ENCODE measurements around the gene PDE2A.

The PDE2A gene

GRCh38 chr11:72682238-72682857 lies 8.1 kb upstream of the PDE2A start:
- TF ChIP-seq CTCF (IDR thresholded peaks at IDR 0.05; ENCODE audit: extremely low read depth, missing control alignments) = no peak
- no peak for DNase-seq (ENCODE audit: low spot score)

- TF ChIP-seq CTCF (IDR thresholded peaks at IDR 0.05; ENCODE audit: extremely low read depth, missing control alignments) = no peak
- no peak for DNase-seq (ENCODE audit: low spot score)
Observed at GRCh38 chr11:72681226-72682153, 7.3 kb upstream of the PDE2A start.

GRCh38 chr11:72680624-72681158 lies 6.5 kb upstream of the PDE2A start:
- no peak for TF ChIP-seq CTCF (IDR thresholded peaks at IDR 0.05; ENCODE audit: extremely low read depth, missing control alignments)
- DNase-seq (ENCODE audit: low spot score) = no peak

DNA sequence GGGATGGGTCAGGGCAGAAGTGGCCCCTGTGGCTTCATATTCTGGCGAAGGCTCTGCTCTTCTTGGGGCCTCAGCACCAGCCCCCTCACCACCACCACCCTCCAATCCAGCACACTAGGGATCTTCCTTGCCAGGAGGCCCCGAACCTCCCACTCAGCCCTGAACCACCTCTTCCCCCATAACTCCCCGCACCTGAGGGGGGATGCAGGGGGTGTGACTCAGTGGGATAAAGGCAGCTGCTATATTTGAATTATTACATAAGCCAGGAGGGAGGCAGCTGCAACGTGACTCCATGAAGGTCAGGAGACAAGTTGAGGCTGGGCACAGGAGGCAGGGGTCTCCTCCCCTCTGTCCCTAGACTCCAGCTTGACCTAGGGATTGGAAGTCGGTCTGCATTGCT lies 5.6 kb upstream of the PDE2A start:
- DNase-seq (ENCODE audit: low spot score) = no peak
- no peak for TF ChIP-seq CTCF (IDR thresholded peaks at IDR 0.05; ENCODE audit: extremely low read depth, missing control alignments)

DNA sequence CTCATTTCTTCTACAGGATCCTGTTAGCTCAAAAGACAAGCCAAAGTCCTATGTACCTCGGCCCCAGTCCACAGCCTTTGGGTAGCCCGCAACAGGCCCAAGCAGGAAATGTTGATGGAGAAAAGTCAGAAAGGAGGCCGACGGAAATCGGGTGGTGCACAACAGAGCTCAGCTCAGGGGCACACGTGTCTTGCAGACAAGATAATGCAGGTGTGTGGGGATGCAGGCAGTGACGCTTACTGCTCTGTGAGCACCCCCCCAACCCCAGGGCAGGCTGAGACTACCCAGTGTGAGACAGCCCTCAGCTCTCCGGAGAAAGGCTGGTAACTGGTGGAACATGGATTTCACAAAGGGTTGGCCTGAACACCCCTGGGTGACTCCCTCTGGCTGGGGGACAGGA lies 4.3 kb upstream of the PDE2A start:
- DNase-seq (ENCODE audit: low spot score) = no peak
- no peak for TF ChIP-seq CTCF (IDR thresholded peaks at IDR 0.05; ENCODE audit: extremely low read depth, missing control alignments)

GRCh38 chr11:72676861-72677341 lies 2.7 kb upstream of the PDE2A start:
- TF ChIP-seq CTCF (IDR thresholded peaks at IDR 0.05; ENCODE audit: extremely low read depth, missing control alignments) = no peak
- DNase-seq (ENCODE audit: low spot score) = peak; percentile 60

- no peak for DNase-seq (ENCODE audit: low spot score)
Observed at GRCh38 chr11:72675221-72675620, 999 bp upstream of the PDE2A start.

More at GRCh38 chr11:72675221-72675620, 999 bp upstream of the PDE2A start:
- no peak for TF ChIP-seq CTCF (IDR thresholded peaks at IDR 0.05; ENCODE audit: extremely low read depth, missing control alignments)

Measured in GM20000 (cell line).